Endothelial cell of umbilical vein (primary cell): Measurements from ENCODE around the gene INPP5E. TPM values are rescaled to one million over a fixed set of nuclear protein-coding genes. Genes with fewer than 3 reads are reported as not detected.

Source experiments
- BruUV-seq: library from RNA; stranded (reverse); fragments of 400-500 nt; replicated peaks from 2 replicates; lab custom pipeline; 2021; lab: Mats Ljungman, UMichigan
- CTCF ChIA-PET: fragments of 300-600, 350-600 bp; sonication (Branson Sonifier 250); formaldehyde crosslinking; loops from one replicate; lab custom pipeline; 2021; ENCODE audit warnings: antibody characterized with exemption, inconsistent platforms; lab: Charles Lee
- POLR2A ChIA-PET: fragments of 300-600, 350-600 bp; sonication (Branson Sonifier 250); formaldehyde crosslinking; loops from one replicate; lab custom pipeline; 2021; ENCODE audit warnings: antibody characterized with exemption, inconsistent platforms; lab: Charles Lee
- DNase-seq: peaks from one replicate; pipeline ENCODE4 v3.0.0-alpha.2; 2011; ENCODE audit warnings: low read depth, low spot score
- FAIRE-seq: peaks from 2 replicates; lab custom pipeline; 2011; peaks lifted over from hg19 to GRCh38; lab: Jason Lieb, UNC
- H2AFZ ChIP-seq: 2 replicates; pipeline ENCODE4 v1.6.0; 2012; ENCODE audit warnings: low read depth, low read length, control low read depth, inconsistent platforms
- H3K27ac ChIP-seq: 2 replicates; pipeline ENCODE4 v1.5.1; 2011; ENCODE audit warnings: low read depth, mild to moderate bottlenecking, control low read depth, low read length, moderate library complexity; ENCODE audit not compliant: insufficient read depth
- H3K27me3 ChIP-seq, 2 experiments: 2 replicates each; pipeline versions ENCODE4 v1.6.0 to v1.6.1; 2011; ENCODE audit warnings: low read length in 2 of 2, mixed read lengths in 1 of 2; ENCODE audit not compliant: control insufficient read depth in 2 of 2, insufficient read depth in 2 of 2
- H3K36me3 ChIP-seq, 2 experiments: 2 replicates in 1 of 2; 3 replicates in 1 of 2; pipeline ENCODE4 v1.5.1; 2011; ENCODE audit warnings: low read length in 2 of 2, mild to moderate bottlenecking in 1 of 2, moderate library complexity in 1 of 2; ENCODE audit not compliant: control insufficient read depth in 2 of 2, insufficient read depth in 2 of 2; ENCODE audit errors: extremely low read depth in 1 of 2
- H3K4me1 ChIP-seq: 3 replicates; pipeline ENCODE4 v1.5.1; 2011; ENCODE audit warnings: mild to moderate bottlenecking, low read length; ENCODE audit not compliant: control insufficient read depth, insufficient read depth; ENCODE audit errors: extremely low read depth
- H3K4me2 ChIP-seq: 2 replicates; pipeline ENCODE4 v1.6.1; 2011; ENCODE audit warnings: low read length, control low read depth, mixed read lengths; ENCODE audit not compliant: insufficient read depth
- H3K4me3 ChIP-seq, 3 experiments: fragments of 200-600 bp in 1 of 3; sonication (generic), shearing (Covaris generic) in 1 of 3; replicated peaks in 1 of 3; 2 replicates each; pipeline ENCODE4 v1.5.1; 2011 to 2016; ENCODE audit warnings: control low read depth in 3 of 3, low read length in 3 of 3, mild to moderate bottlenecking in 2 of 3, inconsistent platforms in 1 of 3, low read depth in 1 of 3, moderate library complexity in 1 of 3; ENCODE audit not compliant: insufficient read depth in 1 of 3
- H3K79me2 ChIP-seq: 2 replicates; pipeline ENCODE4 v1.6.0; 2012; ENCODE audit warnings: low read length, inconsistent platforms; ENCODE audit not compliant: control insufficient read depth, insufficient read depth
- H3K9ac ChIP-seq: replicated peaks from 2 replicates; pipeline ENCODE3; 2011; ENCODE audit warnings: low read length, control low read depth; ENCODE audit not compliant: insufficient read depth; ENCODE audit errors: extremely low read depth
- H3K9me1 ChIP-seq: replicated peaks from 3 replicates; pipeline ENCODE4 v1.6.0; 2011; ENCODE audit warnings: mild to moderate bottlenecking, low read length; ENCODE audit not compliant: control insufficient read depth, insufficient read depth; ENCODE audit errors: extremely low read depth
- H3K9me3 ChIP-seq: replicated peaks from 2 replicates; pipeline ENCODE4 v1.5.1; 2012; ENCODE audit warnings: low read length, inconsistent platforms; ENCODE audit not compliant: control insufficient read depth, insufficient read depth
- H4K20me1 ChIP-seq: replicated peaks from 2 replicates; pipeline ENCODE3; 2011; ENCODE audit warnings: mild to moderate bottlenecking, low read length; ENCODE audit not compliant: control insufficient read depth, insufficient read depth; ENCODE audit errors: extremely low read depth
- CTCF ChIP-seq, 2 donors: IDR thresholded peaks; 1 replicate in 1 of 2; 2 replicates in 1 of 2; pipeline ENCODE4 v1.5.1; 2011; ENCODE audit warnings: low read length in 2 of 2, mild to moderate bottlenecking in 2 of 2, moderate library complexity in 2 of 2, control low read depth in 1 of 2, inconsistent platforms in 1 of 2, low read depth in 1 of 2; ENCODE audit not compliant: insufficient read depth in 1 of 2; ENCODE audit errors: extremely low read depth in 1 of 2
- EZH2 ChIP-seq: IDR thresholded peaks from 2 replicates; pipeline ENCODE4 v1.6.1; 2012; ENCODE audit warnings: borderline replicate concordance, low read depth, mild to moderate bottlenecking, moderate library complexity, low read length, inconsistent platforms; ENCODE audit not compliant: severe bottlenecking
- FOS ChIP-seq: IDR thresholded peaks from 2 replicates; pipeline ENCODE4 v1.6.1; 2011; ENCODE audit warnings: mild to moderate bottlenecking, low read length, moderate library complexity, borderline replicate concordance; ENCODE audit not compliant: insufficient read depth
- GATA2 ChIP-seq: IDR thresholded peaks from 2 replicates; pipeline ENCODE4 v1.7.0; 2011; ENCODE audit warnings: low read depth, mild to moderate bottlenecking, moderate library complexity, mixed read lengths, low read length; ENCODE audit not compliant: insufficient read length, insufficient read depth
- JUN ChIP-seq: IDR thresholded peaks from 2 replicates; pipeline ENCODE4 v1.6.1; 2011; ENCODE audit warnings: borderline replicate concordance, low read depth; ENCODE audit not compliant: insufficient read length, insufficient read depth
- MAX ChIP-seq: IDR thresholded peaks from 2 replicates; pipeline ENCODE4 v1.6.1; 2011; ENCODE audit not compliant: insufficient read depth, insufficient read length
- MYC ChIP-seq: IDR thresholded peaks from one replicate; pipeline ENCODE4 v1.6.1; 2011; ENCODE audit warnings: mild to moderate bottlenecking, low read depth, low read length
- POLR2A ChIP-seq: IDR thresholded peaks from 2 replicates; pipeline ENCODE4 v1.6.1; 2012; ENCODE audit warnings: low read depth, mild to moderate bottlenecking, control low read depth, low read length
- POLR2AphosphoS5 ChIP-seq: IDR thresholded peaks from 2 replicates; pipeline ENCODE4 v1.6.1; 2012; ENCODE audit warnings: low read depth, mild to moderate bottlenecking, control low read depth, low read length, moderate library complexity; ENCODE audit not compliant: insufficient read depth
- dilution Hi-C: fragments of 300-500 bp; cut with MboI; formaldehyde crosslinking; loops from one replicate; pipeline ENCODE4 v1.15.0; 2019; ENCODE audit warnings: low sequenced_read_pairs; ENCODE audit not compliant: extremely low pct_ligation_motif_present
- intact Hi-C: fragments of 100-400 bp; cut with micrococcal nuclease; formaldehyde crosslinking; loops from one replicate; pipeline ENCODE4 v1.10.0; 2022
- polyA plus RNA-seq, 4 experiments: library from polyadenylated mRNA; depleted of rRNA in 3 of 4; stranded (reverse) in 3 of 4; unstranded in 1 of 4; fragments of >200 nt; gene quantifications; 2 replicates each; pipeline versions ENCODE4 v1.2.1 to v1.2.3, GENCODE V29; 2011 to 2012; ENCODE audit warnings: missing spikeins in 1 of 4
- total RNA-seq: library from RNA; stranded (reverse); gene quantifications from 2 replicates; pipeline ENCODE4 v1.2.3, GENCODE V29; 2021

Gene INPP5E
- total and polyA plus RNA-seq, 2 donors (not counting 3 experiments of a cell fraction or from before 2014, with no cell fraction given), result 15.0 to 24.5 TPM

GRCh38 chr9:136394312-136395019 is 45.2 kb downstream of the INPP5E start:
- Histone ChIP-seq H3K27ac (no peak overlapping the region), H3K4me3 (no peak overlapping the region), H3K36me3 (peaks cover 9 to 67% of the 10 kb centered on the region in 2 experiments), H3K9me3 (no peaks in the 10 kb centered on the region), H3K9ac (no peak overlapping the region), H3K79me2 (peaks cover 17% of the 10 kb centered on the region), H2AFZ (no peak overlapping the region), H3K27me3 (no peaks in the 10 kb centered on the region), H3K4me2 (no peak overlapping the region), H3K4me1 (peaks cover 6% of the 10 kb centered on the region), H3K9me1 (no peaks in the 10 kb centered on the region), H4K20me1 (no peaks in the 10 kb centered on the region)
- intact Hi-C loops, result no loop called here
- TF ChIP-seq CTCF (IDR thresholded peaks at IDR 0.05; ENCODE audit: extremely low read depth in 1 of 2, insufficient read depth in 1 of 2, low read depth in 1 of 2, low read length in 2 of 2) (no peak), EZH2 (no peak), POLR2A (no peak), JUN (no peak), POLR2AphosphoS5 (no peak)
- dilution Hi-C loops, result no loop called here
- ChIA-PET POLR2A (no interaction called here), CTCF (no interaction called here)
- DNase-seq (no peak), FAIRE-seq (no peak)
- no TSS peak for BruUV-seq

- Histone ChIP-seq H3K9ac (no peak overlapping the region), H3K4me1 (peaks cover 2% of the 10 kb centered on the region), H3K27ac (no peak overlapping the region), H3K4me3 (no peak overlapping the region), H3K27me3 (no peaks in the 10 kb centered on the region), H3K9me3 (no peaks in the 10 kb centered on the region), H3K79me2 (peaks cover 8% of the 10 kb centered on the region), H3K4me2 (no peak overlapping the region), H2AFZ (no peak overlapping the region), H3K36me3 (peaks cover 9 to 76% of the 10 kb centered on the region in 2 experiments), H3K9me1 (no peaks in the 10 kb centered on the region), H4K20me1 (no peaks in the 10 kb centered on the region)
- BruUV-seq, result no TSS peak
- DNase-seq, result no peak
- FAIRE-seq, result no peak
- dilution Hi-C loops, result no loop called here
- POLR2A ChIA-PET, result no interaction called here
- intact Hi-C loops, result no loop called here
- TF ChIP-seq JUN (no peak), POLR2AphosphoS5 (no peak), GATA2 (no peak), EZH2 (no peak), MYC (no peak), CTCF (IDR thresholded peaks at IDR 0.05; ENCODE audit: extremely low read depth in 1 of 2, insufficient read depth in 1 of 2, low read depth in 1 of 2, low read length in 2 of 2) (no peak), FOS (no peak), MAX (no peak), POLR2A (no peak)
- CTCF ChIA-PET, result no interaction called here
Observed at GRCh38 chr9:136393531-136393930, 46.1 kb downstream of the INPP5E start.
